WTC11 (cell line): Measurements from ENCODE around the gene TBCEL.

ENCODE experiments used
- FOXK1 ChIP-seq: sonication (generic); formaldehyde crosslinking; IDR thresholded peaks from 2 replicates; pipeline ENCODE4 v1.8.0; 2022; ENCODE audit warnings: mild to moderate bottlenecking, moderate library complexity, missing genetic modification reagents
- TEAD4 ChIP-seq: sonication (generic); formaldehyde crosslinking; IDR thresholded peaks from 2 replicates; pipeline ENCODE4 v1.8.0; 2022; ENCODE audit warnings: mild to moderate bottlenecking, missing genetic modification reagents

GRCh38 chr11:121134741-121135312, 110.9 kb downstream of the TBCEL start:
- TF ChIP-seq TEAD4 (CRISPR knock-in tag) (no peak), FOXK1 (CRISPR knock-in tag) (no peak)
